BLaER1 (cell line): ENCODE measurements around the gene SYNJ2.
A peak's percentile ranks its signal among the peaks of the same experiment; 100 is the strongest.

Experiments used
- H3K27ac ChIP-seq: shearing (Covaris generic); formaldehyde crosslinking; 2 replicates; pipeline ENCODE4 v1.8.1; 2022
- H3K27me3 ChIP-seq: shearing (Covaris generic); formaldehyde crosslinking; 2 replicates; pipeline ENCODE4 v1.8.1; 2022
- H3K36me3 ChIP-seq: shearing (Covaris generic); formaldehyde crosslinking; 2 replicates; pipeline ENCODE4 v1.8.1; 2022
- H3K4me1 ChIP-seq: shearing (Covaris generic); formaldehyde crosslinking; 2 replicates; pipeline ENCODE4 v1.8.1; 2022
- H3K4me2 ChIP-seq: shearing (Covaris generic); formaldehyde crosslinking; 2 replicates; pipeline ENCODE4 v1.8.1; 2022
- H3K4me3 ChIP-seq: shearing (Covaris generic); formaldehyde crosslinking; 2 replicates; pipeline ENCODE4 v1.8.1; 2022
- H3K9ac ChIP-seq: shearing (Covaris generic); formaldehyde crosslinking; 2 replicates; pipeline ENCODE4 v1.8.1; 2022
- H3K9me3 ChIP-seq: shearing (Covaris generic); formaldehyde crosslinking; 2 replicates; pipeline ENCODE4 v1.8.1; 2022
- H4K20me1 ChIP-seq: shearing (Covaris generic); formaldehyde crosslinking; 2 replicates; pipeline ENCODE4 v1.8.1; 2022
- Cebpa-rat ChIP-seq: shearing (Covaris generic); IDR thresholded peaks from 2 replicates; pipeline ENCODE4 v1.8.1; 2022

The SYNJ2 gene

DNA sequence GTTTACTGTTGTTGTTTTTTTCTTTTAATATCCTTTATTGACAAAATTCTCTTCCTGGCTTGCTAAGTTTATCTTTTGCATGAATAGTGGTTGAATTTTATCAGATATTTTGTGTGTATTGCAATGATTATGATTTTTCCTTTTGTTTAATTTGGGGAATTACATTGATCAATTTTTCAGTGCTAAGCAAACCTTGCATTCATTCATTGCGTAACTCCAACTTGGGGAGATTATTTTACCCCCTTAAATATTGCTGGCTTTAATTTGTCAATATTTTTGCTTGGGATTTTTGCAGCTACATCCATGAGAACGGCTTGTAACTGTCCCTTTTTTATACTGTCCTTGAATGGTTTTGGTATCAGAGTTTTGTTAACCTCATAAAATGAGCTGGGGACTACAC, 123.0 kb downstream of the SYNJ2 start:
- H3K27me3 ChIP-seq: no peaks in the 10 kb centered on the region
- H3K4me1 ChIP-seq: peaks cover 5% of the 10 kb centered on the region; the same call in 1 of the 2 replicates
- H3K36me3 ChIP-seq: peaks cover 8% of the 10 kb centered on the region; the same call in 1 of the 2 replicates
- H3K4me2 ChIP-seq: no peak overlapping the region
- no peaks in the 10 kb centered on the region for H3K9me3 ChIP-seq
- no peak overlapping the region for H3K4me3 ChIP-seq
- peak; percentile 28; the same call in 1 of the 2 replicates for TF ChIP-seq Cebpa-rat
- no peaks in the 10 kb centered on the region for H4K20me1 ChIP-seq
- no peak overlapping the region for H3K27ac ChIP-seq
- no peak overlapping the region for H3K9ac ChIP-seq

DNA sequence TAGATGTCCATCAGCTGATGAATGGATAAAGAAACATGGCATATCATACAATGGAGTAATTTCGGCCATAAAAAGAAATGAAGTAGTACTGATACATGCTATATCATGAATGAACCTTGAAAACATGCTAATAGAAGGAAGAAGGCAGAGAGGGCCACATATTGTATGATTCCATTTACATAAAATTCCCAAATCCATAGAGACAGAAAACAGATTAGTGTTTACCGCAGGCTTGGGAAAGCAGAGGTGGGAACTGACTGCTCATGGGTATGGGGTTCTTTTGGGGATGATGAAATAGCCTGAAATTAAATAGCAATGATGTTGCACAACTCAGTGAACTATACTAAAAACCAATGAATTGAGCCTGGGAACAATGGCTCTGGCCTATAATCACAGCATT, 128.1 kb downstream of the SYNJ2 start:
- Histone ChIP-seq H3K36me3 (peaks cover 30% of the 10 kb centered on the region), H3K4me1 (peaks cover 5% of the 10 kb centered on the region; the same call in 1 of the 2 replicates), H3K27ac (no peak overlapping the region), H3K9ac (no peak overlapping the region), H3K4me2 (no peak overlapping the region), H3K4me3 (no peak overlapping the region), H3K27me3 (no peaks in the 10 kb centered on the region), H3K9me3 (no peaks in the 10 kb centered on the region), H4K20me1 (no peaks in the 10 kb centered on the region)
- 0 out of 2 replicates have a peak, but pooled peaks have one; percentile 12 for TF ChIP-seq Cebpa-rat

DNA sequence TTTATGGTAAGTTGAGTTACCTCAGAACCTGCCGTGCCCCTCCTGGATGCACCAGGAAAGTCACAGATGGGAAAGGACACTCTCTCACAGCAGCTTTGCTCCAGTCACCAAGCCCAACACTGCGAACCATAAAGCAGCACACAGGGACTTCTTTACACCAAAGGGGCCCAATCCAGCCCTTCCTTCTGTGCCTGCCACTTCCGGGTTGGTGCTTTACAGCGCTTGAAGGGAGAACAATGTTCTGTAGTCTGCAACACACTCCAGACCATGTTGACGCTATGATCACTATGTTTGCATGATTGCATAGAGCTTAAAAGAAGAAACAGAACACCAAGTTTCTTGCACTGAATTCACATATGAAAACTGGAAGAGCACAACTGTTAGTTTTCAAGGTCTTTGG, 129.3 kb downstream of the SYNJ2 start:
- no peaks in the 10 kb centered on the region for H3K4me1 ChIP-seq
- H3K27me3 ChIP-seq: no peaks in the 10 kb centered on the region
- no peak overlapping the region for H3K27ac ChIP-seq
- peaks cover 41% of the 10 kb centered on the region for H3K36me3 ChIP-seq
- no peak overlapping the region for H3K4me2 ChIP-seq
- no peak for TF ChIP-seq Cebpa-rat
- H3K9me3 ChIP-seq: no peaks in the 10 kb centered on the region
- H4K20me1 ChIP-seq: no peaks in the 10 kb centered on the region
- no peak overlapping the region for H3K4me3 ChIP-seq
- no peak overlapping the region for H3K9ac ChIP-seq

DNA sequence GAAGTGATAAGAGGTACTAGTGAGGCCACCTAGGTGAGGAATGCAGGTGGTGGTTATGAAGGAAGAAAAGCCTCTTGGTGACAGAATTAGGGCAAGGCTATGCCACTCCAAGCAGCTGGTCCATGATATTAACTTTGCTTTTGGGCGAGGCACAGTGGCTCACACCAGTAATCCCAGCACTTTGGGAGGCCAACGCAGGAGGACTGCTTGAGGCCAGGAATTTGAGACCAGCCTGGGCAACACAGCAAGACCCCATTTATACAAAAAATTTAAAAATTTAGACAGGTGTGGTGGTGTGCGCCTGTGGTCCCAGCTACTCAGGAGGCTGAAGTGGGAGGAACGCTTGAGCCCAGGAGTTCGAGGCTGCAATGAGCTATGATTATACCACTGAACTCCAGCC, 130.3 kb downstream of the SYNJ2 start:
- peaks cover 42% of the 10 kb centered on the region for H3K36me3 ChIP-seq
- H3K27ac ChIP-seq: no peak overlapping the region
- no peak overlapping the region for H3K9ac ChIP-seq
- no peak overlapping the region for H3K4me3 ChIP-seq
- TF ChIP-seq Cebpa-rat: no peak
- no peak overlapping the region for H3K4me2 ChIP-seq
- no peaks in the 10 kb centered on the region for H3K9me3 ChIP-seq
- H3K4me1 ChIP-seq: no peaks in the 10 kb centered on the region
- H3K27me3 ChIP-seq: no peaks in the 10 kb centered on the region
- no peaks in the 10 kb centered on the region for H4K20me1 ChIP-seq

DNA sequence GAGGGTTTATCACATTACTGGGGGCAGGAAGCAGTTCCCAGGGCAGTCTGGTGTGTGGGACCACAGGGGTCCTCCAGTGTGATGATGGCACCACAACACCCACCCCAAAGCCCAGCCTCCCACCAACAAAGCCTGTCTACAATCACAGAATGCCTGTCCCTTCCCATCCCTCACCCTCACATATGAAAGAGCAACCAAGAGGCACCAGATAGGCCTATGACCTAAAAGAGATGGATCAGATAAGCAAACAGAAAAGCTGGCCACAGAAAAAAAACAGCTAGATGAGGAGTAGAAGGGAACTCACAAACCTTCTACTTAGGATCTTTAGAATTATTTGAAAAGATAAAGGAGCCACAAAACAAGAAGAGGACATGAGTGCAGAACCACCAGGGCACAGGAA, 132.1 kb downstream of the SYNJ2 start:
- Histone ChIP-seq H3K27ac (no peak overlapping the region), H3K36me3 (peaks cover 43% of the 10 kb centered on the region), H3K27me3 (no peaks in the 10 kb centered on the region), H4K20me1 (no peaks in the 10 kb centered on the region), H3K9me3 (no peaks in the 10 kb centered on the region), H3K4me3 (no peak overlapping the region), H3K4me1 (no peaks in the 10 kb centered on the region), H3K4me2 (no peak overlapping the region), H3K9ac (no peak overlapping the region)
- TF ChIP-seq Cebpa-rat: no peak

DNA sequence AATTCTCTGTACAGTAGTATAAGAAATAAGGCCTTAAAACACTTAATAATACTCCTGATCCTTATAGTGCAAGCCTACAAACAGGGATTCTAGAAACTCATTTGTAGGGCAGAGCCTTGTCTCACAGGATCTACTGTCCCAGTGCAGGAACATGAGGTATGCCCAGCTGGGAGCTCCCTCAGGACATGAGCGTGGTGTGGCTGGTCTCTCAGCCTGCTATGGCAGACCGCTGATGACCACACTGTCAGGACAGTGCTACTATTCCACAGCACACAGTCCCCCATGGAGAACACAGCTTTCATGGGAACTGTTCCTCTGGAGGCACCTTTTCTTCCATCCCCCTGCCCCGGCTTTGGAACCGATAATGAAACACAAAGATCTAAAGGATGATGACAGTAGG, 133.4 kb downstream of the SYNJ2 start:
- Histone ChIP-seq H3K9me3 (no peaks in the 10 kb centered on the region), H3K9ac (no peak overlapping the region), H3K4me2 (no peak overlapping the region), H4K20me1 (no peaks in the 10 kb centered on the region), H3K27me3 (no peaks in the 10 kb centered on the region), H3K27ac (no peak overlapping the region), H3K4me1 (no peaks in the 10 kb centered on the region), H3K4me3 (no peak overlapping the region), H3K36me3 (peaks cover 35% of the 10 kb centered on the region)
- no peak for TF ChIP-seq Cebpa-rat

DNA sequence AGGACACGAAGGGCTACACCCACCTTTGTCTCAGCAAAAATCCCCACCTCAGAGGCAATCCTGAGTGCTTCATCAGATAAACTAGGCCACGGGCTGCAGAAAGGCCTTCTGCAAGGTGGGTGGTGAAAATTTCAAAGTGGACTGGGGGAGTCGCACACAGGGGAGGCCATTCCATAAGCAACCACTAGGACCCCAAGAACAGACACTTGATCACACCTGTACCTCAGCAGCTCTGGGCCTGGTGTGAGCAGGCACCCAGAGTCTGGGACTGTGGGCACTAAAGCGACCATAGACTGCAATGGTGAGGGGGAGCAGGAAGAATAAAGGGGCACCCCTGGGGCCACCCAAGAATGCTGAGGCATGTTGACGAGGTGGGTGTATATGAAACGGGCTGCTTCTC, 133.8 kb downstream of the SYNJ2 start:
- Histone ChIP-seq H3K4me3 (no peak overlapping the region), H3K4me2 (no peak overlapping the region), H3K27me3 (no peaks in the 10 kb centered on the region), H3K9me3 (no peaks in the 10 kb centered on the region), H3K36me3 (peaks cover 33% of the 10 kb centered on the region), H3K4me1 (no peaks in the 10 kb centered on the region), H3K9ac (no peak overlapping the region), H4K20me1 (no peaks in the 10 kb centered on the region), H3K27ac (no peak overlapping the region)
- TF ChIP-seq Cebpa-rat: no peak

DNA sequence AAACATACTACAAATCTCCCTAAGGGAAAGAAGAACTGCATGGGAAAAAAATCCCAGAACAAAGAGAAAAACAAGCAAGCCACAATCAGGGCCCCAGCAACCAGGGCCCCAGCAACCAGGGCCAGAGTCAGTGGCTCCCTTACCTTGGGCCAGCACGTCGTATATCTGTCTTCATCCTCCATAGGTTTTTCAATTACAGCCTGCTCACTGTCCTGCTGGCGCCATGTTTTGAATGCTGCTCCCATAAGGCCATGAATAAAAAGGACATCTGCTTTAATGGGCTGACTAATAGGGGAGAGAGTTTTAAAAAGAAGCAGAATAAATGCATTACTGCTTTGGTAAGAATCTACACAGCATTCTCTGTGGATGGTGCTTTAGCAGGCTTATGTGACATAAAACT, 137.2 kb downstream of the SYNJ2 start:
- Histone ChIP-seq H3K4me2 (no peak overlapping the region), H3K9ac (no peak overlapping the region), H3K4me1 (no peaks in the 10 kb centered on the region), H3K4me3 (no peak overlapping the region), H3K27me3 (no peaks in the 10 kb centered on the region), H3K36me3 (peaks cover 19% of the 10 kb centered on the region), H4K20me1 (no peaks in the 10 kb centered on the region), H3K9me3 (no peaks in the 10 kb centered on the region), H3K27ac (no peak overlapping the region)
- no peak for TF ChIP-seq Cebpa-rat

DNA sequence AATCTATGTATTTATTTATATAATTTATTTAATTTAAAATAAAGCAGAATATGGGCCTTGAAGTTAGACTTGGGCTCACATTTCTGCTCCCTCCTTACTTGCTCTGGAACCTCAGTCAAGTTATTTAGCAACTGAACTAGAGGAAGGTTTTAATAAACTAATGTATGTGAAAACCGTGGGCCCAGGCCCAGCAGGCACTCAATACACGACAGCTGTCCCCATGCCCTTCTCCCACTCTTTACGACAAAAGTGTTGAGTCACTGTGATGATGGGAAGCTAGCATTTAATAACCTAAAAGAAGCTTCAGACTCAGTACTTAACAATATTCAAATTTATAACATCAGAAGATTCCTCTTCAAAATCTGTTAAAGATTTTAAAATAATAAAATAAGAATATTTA, 139.7 kb downstream of the SYNJ2 start:
- H3K36me3 ChIP-seq: peaks cover 9% of the 10 kb centered on the region; the same call in 1 of the 2 replicates
- no peak overlapping the region for H3K27ac ChIP-seq
- no peak overlapping the region for H3K9ac ChIP-seq
- no peak overlapping the region for H3K4me3 ChIP-seq
- H4K20me1 ChIP-seq: no peaks in the 10 kb centered on the region
- no peaks in the 10 kb centered on the region for H3K4me1 ChIP-seq
- TF ChIP-seq Cebpa-rat: no peak
- H3K27me3 ChIP-seq: no peaks in the 10 kb centered on the region
- H3K4me2 ChIP-seq: no peak overlapping the region
- H3K9me3 ChIP-seq: no peaks in the 10 kb centered on the region

DNA sequence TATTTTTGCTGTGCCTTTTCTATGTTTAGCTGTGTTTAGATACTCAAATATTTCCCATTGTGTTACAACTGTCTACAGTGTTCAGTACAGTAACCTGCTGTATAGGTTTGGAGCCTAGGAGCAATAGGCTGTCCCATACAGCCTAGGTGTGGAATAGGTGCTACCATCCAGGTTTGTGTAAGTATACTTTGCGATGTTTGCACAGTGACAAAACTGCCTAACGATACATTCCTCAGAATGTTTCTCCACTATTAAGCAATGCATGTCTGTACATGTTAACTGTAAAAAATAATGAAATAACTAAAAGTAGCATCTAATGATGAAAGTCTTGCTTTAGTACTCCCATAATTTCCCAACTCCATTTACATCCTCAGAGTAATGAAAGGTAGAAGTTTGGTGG, 140.4 kb downstream of the SYNJ2 start:
- Histone ChIP-seq H3K4me1 (no peaks in the 10 kb centered on the region), H3K9ac (no peak overlapping the region), H4K20me1 (no peaks in the 10 kb centered on the region), H3K27me3 (no peaks in the 10 kb centered on the region), H3K4me3 (no peak overlapping the region), H3K36me3 (peaks cover 14% of the 10 kb centered on the region; the same call in 1 of the 2 replicates), H3K4me2 (no peak overlapping the region), H3K9me3 (no peaks in the 10 kb centered on the region), H3K27ac (no peak overlapping the region)
- no peak for TF ChIP-seq Cebpa-rat

DNA sequence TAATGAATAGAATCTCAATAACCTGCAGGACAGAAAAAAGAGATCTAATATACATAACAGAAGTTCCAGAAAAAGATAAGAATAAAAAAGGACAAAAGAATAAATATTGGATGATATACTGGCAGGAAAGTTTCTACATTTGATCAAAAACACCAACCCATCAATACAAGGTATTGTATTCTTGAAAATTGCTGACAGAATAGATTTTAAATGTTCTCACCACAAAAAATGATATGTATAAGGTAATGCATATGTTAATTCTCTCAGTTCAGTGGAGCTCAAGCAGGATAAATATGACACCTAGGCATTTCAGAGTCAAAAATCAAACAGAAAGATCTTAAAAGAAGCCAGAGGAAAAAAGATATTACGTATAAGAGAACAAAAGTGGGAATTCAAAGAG, 142.6 kb downstream of the SYNJ2 start:
- Histone ChIP-seq H3K27me3 (no peaks in the 10 kb centered on the region), H3K4me1 (no peaks in the 10 kb centered on the region), H3K27ac (no peak overlapping the region), H3K36me3 (peaks cover 9% of the 10 kb centered on the region; the same call in 1 of the 2 replicates), H3K9me3 (no peaks in the 10 kb centered on the region), H3K9ac (no peak overlapping the region), H3K4me2 (no peak overlapping the region), H3K4me3 (no peak overlapping the region), H4K20me1 (no peaks in the 10 kb centered on the region)
- TF ChIP-seq Cebpa-rat: no peak
